H1 (cell line): ENCODE results near the gene LPAR6.

Source experiments
- CEBPB ChIP-seq: IDR thresholded peaks from 2 replicates; pipeline ENCODE4 v1.6.1; 2012; ENCODE audit warnings: low read depth, low read length
- EGR1 ChIP-seq: IDR thresholded peaks from 2 replicates; pipeline ENCODE4 v1.6.1; 2011; ENCODE audit warnings: low read depth, low read length, borderline replicate concordance
- FOSL1 ChIP-seq: IDR thresholded peaks from 2 replicates; pipeline ENCODE4 v1.6.1; 2011; ENCODE audit warnings: mild to moderate bottlenecking, low read depth, low read length, moderate library complexity; ENCODE audit not compliant: insufficient read depth
- KDM5A ChIP-seq: fragments of 200-600 bp; IDR thresholded peaks from 2 replicates; pipeline ENCODE4 v1.7.1; 2012; ENCODE audit warnings: mild to moderate bottlenecking, low read length, inconsistent platforms, mixed read lengths
- POLR2A ChIP-seq, 2 experiments: IDR thresholded peaks; 1 replicate in 1 of 2; 2 replicates in 1 of 2; pipeline ENCODE4 v1.6.1; 2011; ENCODE audit warnings: low read depth in 2 of 2, low read length in 2 of 2, mild to moderate bottlenecking in 2 of 2; ENCODE audit errors: control extremely low read depth in 1 of 2
- TAF1 ChIP-seq: IDR thresholded peaks from 2 replicates; pipeline ENCODE4 v1.6.1; 2011; ENCODE audit warnings: mild to moderate bottlenecking, low read depth, low read length
- TF ChIP-seq, protein P1 (sequence below), 3 experiments: IDR thresholded peaks; 1 replicate in 2 of 3; 2 replicates in 1 of 3; pipeline versions ENCODE4 v1.5.1 to v1.6.1; 2011; ENCODE audit warnings: low read length in 3 of 3, mild to moderate bottlenecking in 3 of 3, inconsistent platforms in 2 of 3, low read depth in 1 of 3, moderate library complexity in 1 of 3; ENCODE audit not compliant: insufficient read depth in 1 of 3; ENCODE audit errors: control extremely low read depth in 1 of 3
- TF ChIP-seq, protein P2 (sequence below): IDR thresholded peaks from 2 replicates; pipeline ENCODE4 v1.6.1; 2011; ENCODE audit warnings: low read length, improper control_type of control experiment
- TF ChIP-seq, protein P3 (sequence below): IDR thresholded peaks from 2 replicates; pipeline ENCODE4 v1.6.1; 2012; ENCODE audit warnings: low read length, inconsistent platforms

DNA sequence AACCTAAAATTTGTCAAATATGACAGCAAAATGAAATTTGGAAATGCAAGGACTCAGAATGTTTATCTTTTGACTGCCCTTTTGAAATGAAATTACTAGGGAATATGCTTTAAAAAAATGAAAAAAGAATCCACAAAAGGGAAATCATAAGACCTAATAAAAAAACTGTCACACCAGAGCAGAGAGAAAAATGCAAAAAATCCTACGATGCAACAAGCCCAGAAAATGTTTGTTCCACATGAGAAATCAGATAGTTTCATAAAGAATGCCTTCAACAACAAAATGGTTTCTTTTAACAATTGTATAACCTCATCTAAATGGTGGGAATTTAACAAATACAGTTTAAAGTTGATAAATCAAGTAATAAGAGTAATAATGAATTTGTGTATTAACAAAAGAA, 8.0 kb downstream of the LPAR6 start:
- TF ChIP-seq EGR1 (no peak), CEBPB (no peak), KDM5A (no peak), FOSL1 (no peak), TAF1 (no peak), POLR2A (IDR thresholded peaks at IDR 0.05; ENCODE audit: control extremely low read depth in 1 of 2, low read depth in 2 of 2, low read length in 2 of 2) (no peak)
- TF ChIP-seq, protein P1, sequence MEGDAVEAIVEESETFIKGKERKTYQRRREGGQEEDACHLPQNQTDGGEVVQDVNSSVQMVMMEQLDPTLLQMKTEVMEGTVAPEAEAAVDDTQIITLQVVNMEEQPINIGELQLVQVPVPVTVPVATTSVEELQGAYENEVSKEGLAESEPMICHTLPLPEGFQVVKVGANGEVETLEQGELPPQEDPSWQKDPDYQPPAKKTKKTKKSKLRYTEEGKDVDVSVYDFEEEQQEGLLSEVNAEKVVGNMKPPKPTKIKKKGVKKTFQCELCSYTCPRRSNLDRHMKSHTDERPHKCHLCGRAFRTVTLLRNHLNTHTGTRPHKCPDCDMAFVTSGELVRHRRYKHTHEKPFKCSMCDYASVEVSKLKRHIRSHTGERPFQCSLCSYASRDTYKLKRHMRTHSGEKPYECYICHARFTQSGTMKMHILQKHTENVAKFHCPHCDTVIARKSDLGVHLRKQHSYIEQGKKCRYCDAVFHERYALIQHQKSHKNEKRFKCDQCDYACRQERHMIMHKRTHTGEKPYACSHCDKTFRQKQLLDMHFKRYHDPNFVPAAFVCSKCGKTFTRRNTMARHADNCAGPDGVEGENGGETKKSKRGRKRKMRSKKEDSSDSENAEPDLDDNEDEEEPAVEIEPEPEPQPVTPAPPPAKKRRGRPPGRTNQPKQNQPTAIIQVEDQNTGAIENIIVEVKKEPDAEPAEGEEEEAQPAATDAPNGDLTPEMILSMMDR (IDR thresholded peaks at IDR 0.05; ENCODE audit: control extremely low read depth in 1 of 3, insufficient read depth in 1 of 3, low read depth in 1 of 3, low read length in 3 of 3): no peak
- TF ChIP-seq, protein P2, sequence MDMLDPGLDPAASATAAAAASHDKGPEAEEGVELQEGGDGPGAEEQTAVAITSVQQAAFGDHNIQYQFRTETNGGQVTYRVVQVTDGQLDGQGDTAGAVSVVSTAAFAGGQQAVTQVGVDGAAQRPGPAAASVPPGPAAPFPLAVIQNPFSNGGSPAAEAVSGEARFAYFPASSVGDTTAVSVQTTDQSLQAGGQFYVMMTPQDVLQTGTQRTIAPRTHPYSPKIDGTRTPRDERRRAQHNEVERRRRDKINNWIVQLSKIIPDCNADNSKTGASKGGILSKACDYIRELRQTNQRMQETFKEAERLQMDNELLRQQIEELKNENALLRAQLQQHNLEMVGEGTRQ: no peak
- TF ChIP-seq, protein P3, sequence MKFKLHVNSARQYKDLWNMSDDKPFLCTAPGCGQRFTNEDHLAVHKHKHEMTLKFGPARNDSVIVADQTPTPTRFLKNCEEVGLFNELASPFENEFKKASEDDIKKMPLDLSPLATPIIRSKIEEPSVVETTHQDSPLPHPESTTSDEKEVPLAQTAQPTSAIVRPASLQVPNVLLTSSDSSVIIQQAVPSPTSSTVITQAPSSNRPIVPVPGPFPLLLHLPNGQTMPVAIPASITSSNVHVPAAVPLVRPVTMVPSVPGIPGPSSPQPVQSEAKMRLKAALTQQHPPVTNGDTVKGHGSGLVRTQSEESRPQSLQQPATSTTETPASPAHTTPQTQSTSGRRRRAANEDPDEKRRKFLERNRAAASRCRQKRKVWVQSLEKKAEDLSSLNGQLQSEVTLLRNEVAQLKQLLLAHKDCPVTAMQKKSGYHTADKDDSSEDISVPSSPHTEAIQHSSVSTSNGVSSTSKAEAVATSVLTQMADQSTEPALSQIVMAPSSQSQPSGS: no peak
